ENCODE measurements around the gene C1orf159.

Gene C1orf159

GRCh38 chr1:1060281-1061000, 55.4 kb downstream of the C1orf159 start:
- TF ChIP-seq GATA3 (IDR thresholded peaks at IDR 0.05; ENCODE audit: low read depth, low read length) (no peak), GATA2 (IDR thresholded peaks at IDR 0.05; ENCODE audit: low read depth, low read length) (no peak)

- no peak for TF ChIP-seq GATA2 (IDR thresholded peaks at IDR 0.05; ENCODE audit: low read depth, low read length)
- TF ChIP-seq GATA3 (IDR thresholded peaks at IDR 0.05; ENCODE audit: low read depth, low read length): no peak
Measured at GRCh38 chr1:1059494-1060280, 56.2 kb downstream of the C1orf159 start.

GRCh38 chr1:1058921-1059493, 56.9 kb downstream of the C1orf159 start:
- TF ChIP-seq GATA2 (IDR thresholded peaks at IDR 0.05; ENCODE audit: low read depth, low read length) (no peak), GATA3 (IDR thresholded peaks at IDR 0.05; ENCODE audit: low read depth, low read length) (no peak)

GRCh38 chr1:1058088-1058905, 57.6 kb downstream of the C1orf159 start:
- TF ChIP-seq GATA3 (IDR thresholded peaks at IDR 0.05; ENCODE audit: low read depth, low read length): no peak

- no peak for TF ChIP-seq GATA2 (IDR thresholded peaks at IDR 0.05; ENCODE audit: low read depth, low read length)
- no peak for TF ChIP-seq GATA3 (IDR thresholded peaks at IDR 0.05; ENCODE audit: low read depth, low read length)
Measured at GRCh38 chr1:1055841-1056736, 59.8 kb downstream of the C1orf159 start.

GRCh38 chr1:1054971-1055370, 60.9 kb downstream of the C1orf159 start:
- TF ChIP-seq GATA3 (IDR thresholded peaks at IDR 0.05; ENCODE audit: low read depth, low read length): no peak
- TF ChIP-seq GATA2 (IDR thresholded peaks at IDR 0.05; ENCODE audit: low read depth, low read length): no peak

- TF ChIP-seq GATA3 (IDR thresholded peaks at IDR 0.05; ENCODE audit: low read depth, low read length) (no peak), GATA2 (IDR thresholded peaks at IDR 0.05; ENCODE audit: low read depth, low read length) (no peak)
Measured at GRCh38 chr1:1054099-1054700, 61.7 kb downstream of the C1orf159 start.

GRCh38 chr1:1053682-1054081, 62.2 kb downstream of the C1orf159 start:
- no peak for TF ChIP-seq GATA2 (IDR thresholded peaks at IDR 0.05; ENCODE audit: low read depth, low read length)

GRCh38 chr1:1053022-1053421, 62.9 kb downstream of the C1orf159 start:
- TF ChIP-seq GATA3 (IDR thresholded peaks at IDR 0.05; ENCODE audit: low read depth, low read length) (no peak), GATA2 (IDR thresholded peaks at IDR 0.05; ENCODE audit: low read depth, low read length) (no peak)

GRCh38 chr1:1052003-1052840, 63.7 kb downstream of the C1orf159 start:
- TF ChIP-seq GATA3 (IDR thresholded peaks at IDR 0.05; ENCODE audit: low read depth, low read length) (no peak), GATA2 (IDR thresholded peaks at IDR 0.05; ENCODE audit: low read depth, low read length) (no peak)

- no peak for TF ChIP-seq GATA3 (IDR thresholded peaks at IDR 0.05; ENCODE audit: low read depth, low read length)
- no peak for TF ChIP-seq GATA2 (IDR thresholded peaks at IDR 0.05; ENCODE audit: low read depth, low read length)
Measured at GRCh38 chr1:1051127-1051810, 64.6 kb downstream of the C1orf159 start.

Data from SH-SY5Y (cell line).